Jurkat, Clone E6-1 (cell line): ENCODE results near the gene FLT3.
"Not testable (repeated sequence)": the region's sequence is repeated elsewhere in the genome, so short reads cannot be mapped to it uniquely, and the experiment has no call there.

Experiments
- DNase-seq: peaks from one replicate; pipeline ENCODE4 v3.0.0-alpha.2; 2011; ENCODE audit warnings: low read depth, low spot score
- H3K4me3 ChIP-seq: 2 replicates; pipeline ENCODE4 v1.5.1; 2011; ENCODE audit warnings: mild to moderate bottlenecking, low read length, control low read depth, moderate library complexity

The FLT3 gene

GRCh38 chr13:28014301-28014700, 86.1 kb downstream of the FLT3 start:
- DNase-seq: no peak
- no peak overlapping the region for H3K4me3 ChIP-seq

- H3K4me3 ChIP-seq: no peak overlapping the region
- DNase-seq: no peak
These were observed 86.9 kb downstream of the FLT3 start for GRCh38 chr13:28013482-28013881.

GRCh38 chr13:28012896-28013295, 87.5 kb downstream of the FLT3 start:
- no peak overlapping the region for H3K4me3 ChIP-seq
- no peak for DNase-seq

- no peak for DNase-seq
- H3K4me3 ChIP-seq: no peak overlapping the region
These were observed 88.0 kb downstream of the FLT3 start for GRCh38 chr13:28012383-28012782.

- DNase-seq: no peak
- no peak overlapping the region for H3K4me3 ChIP-seq
These were observed 90.3 kb downstream of the FLT3 start for GRCh38 chr13:28010046-28010445.

- not testable (repeated sequence) for H3K4me3 ChIP-seq, DNase-seq
These were observed 95.4 kb downstream of the FLT3 start for GRCh38 chr13:28005016-28005415.

- DNase-seq: no peak
- no peak overlapping the region for H3K4me3 ChIP-seq
These were observed 97.3 kb downstream of the FLT3 start for GRCh38 chr13:28002886-28003698.

GRCh38 chr13:28001837-28002473, 98.4 kb downstream of the FLT3 start:
- H3K4me3 ChIP-seq: no peak overlapping the region
- DNase-seq: no peak

- no peak overlapping the region for H3K4me3 ChIP-seq
- no peak for DNase-seq
These were observed 99.3 kb downstream of the FLT3 start for GRCh38 chr13:28001049-28001448.

GRCh38 chr13:28000567-28000966, 99.8 kb downstream of the FLT3 start:
- H3K4me3 ChIP-seq: no peak overlapping the region
- no peak for DNase-seq

GRCh38 chr13:27997904-27998522, 102.4 kb downstream of the FLT3 start:
- H3K4me3 ChIP-seq: no peak overlapping the region
- peak; percentile 39 for DNase-seq

- no peak overlapping the region for H3K4me3 ChIP-seq
- DNase-seq: no peak
These were observed 108.5 kb downstream of the FLT3 start for GRCh38 chr13:27991881-27992280.

- no peak within 1 kb of the TSS for H3K4me3 ChIP-seq
- no peak for DNase-seq
These were observed 111.9 kb downstream of the FLT3 start, which contains the start of gene URAD for GRCh38 chr13:27988520-27988919. TSS of gene URAD (minus strand) at chr13:27988693. CDS start at chr13:27988637, 56 bp downstream.

GRCh38 chr13:27985600-27985999, 114.8 kb downstream of the FLT3 start:
- DNase-seq: no peak
- H3K4me3 ChIP-seq: no peak overlapping the region

GRCh38 chr13:27982361-27982760, 118.0 kb downstream of the FLT3 start:
- H3K4me3 ChIP-seq: no peak overlapping the region
- no peak for DNase-seq

GRCh38 chr13:27981006-27981708, 119.2 kb downstream of the FLT3 start:
- no peak overlapping the region for H3K4me3 ChIP-seq
- DNase-seq: no peak

GRCh38 chr13:27980280-27980998, 119.9 kb downstream of the FLT3 start:
- DNase-seq: no peak
- no peak overlapping the region for H3K4me3 ChIP-seq

- H3K4me3 ChIP-seq: no peak overlapping the region
- DNase-seq: no peak
These were observed 120.6 kb downstream of the FLT3 start for GRCh38 chr13:27979765-27980279.
